Activated naive CD4-positive, alpha-beta T cell treated with anti-CD3 and anti-CD28 coated beads, Interleukin-2, amount 50 U/mL, for 72 hours (primary cell): ENCODE measurements around the gene CCDC15. TPM values are rescaled to one million over a fixed set of nuclear protein-coding genes. Genes with fewer than 3 reads are reported as not detected.
"Not testable (repeated sequence)": the region's sequence is repeated elsewhere in the genome, so short reads cannot be mapped to it uniquely, and the experiment has no call there.

ENCODE experiments used
- ATAC-seq, 2 donors: fragments of 150-1000 bp; cut with Tn5 transposase; 2 replicates each; pipeline ENCODE4 v1.10.0; 2021; ENCODE audit warnings: mild to moderate bottlenecking in 2 of 2, moderate library complexity in 2 of 2
- DNase-seq, 2 donors: peaks; one replicate each; pipeline ENCODE4 v3.0.0; 2021 to 2022; ENCODE audit warnings: low spot score in 2 of 2
- H3K27ac Mint-ChIP-seq, 2 donors: one replicate each; pipeline ENCODE4 v1.8.0; 2022; ENCODE audit warnings: mild to moderate bottlenecking in 2 of 2, mixed read lengths in 2 of 2
- H3K36me3 Mint-ChIP-seq, 2 donors: one replicate each; pipeline ENCODE4 v1.8.0; 2022; ENCODE audit warnings: mixed read lengths in 2 of 2
- H3K9me3 Mint-ChIP-seq, 2 donors: one replicate each; pipeline ENCODE4 v1.8.0; 2022; ENCODE audit warnings: mixed read lengths in 2 of 2
- total RNA-seq, 2 donors: library from RNA; stranded (reverse); gene quantifications; one replicate each; pipeline ENCODE4 v1.2.3, GENCODE V29; 2022

Gene CCDC15
- total RNA-seq, 2 donors from 2014 or later, result 5.3 to 15.5 TPM

DNA sequence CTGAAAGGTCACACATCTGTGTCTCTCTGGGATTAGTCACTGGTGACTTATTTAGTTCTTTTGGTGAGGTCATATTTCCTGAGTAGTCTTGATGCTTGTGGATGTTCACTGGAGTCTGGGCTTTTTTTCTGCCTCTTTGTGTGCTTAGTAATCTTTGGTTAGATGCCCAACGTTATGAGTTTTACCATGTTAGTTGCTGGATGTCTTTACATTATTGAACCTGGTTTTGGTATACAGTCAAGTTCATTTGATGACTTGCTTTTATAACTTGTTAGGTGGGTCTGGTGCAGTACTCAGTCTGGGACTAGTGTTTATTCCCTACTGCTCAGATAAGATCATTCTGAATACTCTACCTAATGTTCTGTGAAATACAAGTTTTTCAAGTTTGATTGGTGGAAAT lies 82.9 kb downstream of the CCDC15 start:
- H3K36me3 Mint-ChIP-seq, result peaks cover 20 to 38% of the 10 kb centered on the region in 2 donors
- ATAC-seq (peak; percentile 82 to 98), DNase-seq (no peak)
- H3K9me3 Mint-ChIP-seq, result peaks cover 19 to 21% of the 10 kb centered on the region in 2 donors
- no peak overlapping the region for H3K27ac Mint-ChIP-seq

DNA sequence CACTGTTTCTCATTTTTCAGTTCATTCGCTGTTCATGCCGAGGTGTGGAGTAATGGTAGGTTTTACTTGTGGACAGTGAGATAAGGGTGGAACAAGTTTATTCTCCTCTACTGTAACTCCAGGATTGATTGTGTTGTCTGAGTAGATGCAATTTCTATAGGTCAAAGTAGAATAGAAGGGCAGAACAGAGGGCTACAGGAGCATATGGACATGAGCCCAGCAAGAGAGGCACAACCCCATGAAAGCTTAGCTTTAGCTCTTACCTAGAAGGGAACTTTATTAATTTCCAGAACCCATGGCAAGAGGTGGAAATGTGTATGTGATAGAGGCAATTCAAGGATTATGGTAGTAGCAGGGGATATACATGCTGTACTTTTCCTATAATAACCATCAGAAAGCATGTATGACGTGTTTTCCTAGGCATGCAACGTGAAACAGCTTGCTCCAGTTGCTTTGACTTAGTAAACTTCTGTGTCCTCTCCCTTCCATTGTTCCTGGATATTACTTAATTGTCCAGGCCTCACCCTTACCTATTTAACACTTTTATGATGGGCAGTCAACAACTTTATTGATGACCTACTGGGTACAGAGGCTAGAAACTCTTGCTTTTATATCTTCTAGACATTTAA lies 95.3 kb downstream of the CCDC15 start:
- ATAC-seq, result no peak
- no peak overlapping the region for H3K27ac Mint-ChIP-seq
- no peaks in the 10 kb centered on the region for H3K9me3 Mint-ChIP-seq
- no peak for DNase-seq
- peaks cover 0 to 4% of the 10 kb centered on the region in 2 donors for H3K36me3 Mint-ChIP-seq

DNA sequence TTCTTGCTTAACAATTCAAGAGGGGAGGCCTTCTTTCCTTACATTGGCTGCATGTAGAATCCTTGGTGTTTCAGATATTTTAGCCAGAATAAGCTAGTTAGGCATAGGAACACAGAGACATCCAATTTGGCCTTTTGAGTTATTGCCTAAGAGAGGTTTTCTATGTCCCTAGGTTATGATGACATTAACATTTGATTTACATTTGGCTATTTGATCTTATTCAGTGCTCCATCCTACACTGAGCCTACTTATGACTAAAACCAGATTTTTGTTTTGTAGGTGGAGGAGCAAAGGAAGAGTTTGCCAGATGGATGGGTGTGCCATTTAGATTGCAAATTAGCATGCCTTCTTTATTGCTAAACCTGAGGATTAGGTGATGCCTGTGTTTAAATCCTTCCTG lies 98.0 kb downstream of the CCDC15 start:
- Mint-ChIP-seq H3K27ac (no peak overlapping the region), H3K9me3 (no peaks in the 10 kb centered on the region), H3K36me3 (no peaks in the 10 kb centered on the region)
- DNase-seq (no peak), ATAC-seq (no peak)

DNA sequence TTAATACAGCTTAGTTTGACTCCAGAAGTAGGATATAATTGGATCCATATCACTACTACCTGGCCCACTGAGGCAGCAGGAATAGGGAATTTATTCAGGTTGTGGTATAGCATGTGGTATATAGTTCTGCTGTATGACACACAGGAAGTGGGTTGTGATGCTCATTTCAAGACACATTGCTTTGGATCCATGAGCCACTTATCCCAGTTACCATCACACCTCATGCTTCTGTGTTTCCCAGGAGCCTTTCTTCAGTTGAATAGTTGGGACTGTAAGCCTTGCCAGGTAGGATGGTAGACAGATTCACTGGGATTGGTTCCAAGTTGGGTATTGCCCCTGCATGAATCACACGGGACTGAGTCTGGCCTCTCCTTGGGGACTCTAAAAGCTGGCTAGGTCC lies 99.2 kb downstream of the CCDC15 start:
- no peaks in the 10 kb centered on the region for H3K9me3 Mint-ChIP-seq
- no peak for DNase-seq
- no peaks in the 10 kb centered on the region for H3K36me3 Mint-ChIP-seq
- peak; percentile 41 to 96 for ATAC-seq
- no peak overlapping the region for H3K27ac Mint-ChIP-seq

DNA sequence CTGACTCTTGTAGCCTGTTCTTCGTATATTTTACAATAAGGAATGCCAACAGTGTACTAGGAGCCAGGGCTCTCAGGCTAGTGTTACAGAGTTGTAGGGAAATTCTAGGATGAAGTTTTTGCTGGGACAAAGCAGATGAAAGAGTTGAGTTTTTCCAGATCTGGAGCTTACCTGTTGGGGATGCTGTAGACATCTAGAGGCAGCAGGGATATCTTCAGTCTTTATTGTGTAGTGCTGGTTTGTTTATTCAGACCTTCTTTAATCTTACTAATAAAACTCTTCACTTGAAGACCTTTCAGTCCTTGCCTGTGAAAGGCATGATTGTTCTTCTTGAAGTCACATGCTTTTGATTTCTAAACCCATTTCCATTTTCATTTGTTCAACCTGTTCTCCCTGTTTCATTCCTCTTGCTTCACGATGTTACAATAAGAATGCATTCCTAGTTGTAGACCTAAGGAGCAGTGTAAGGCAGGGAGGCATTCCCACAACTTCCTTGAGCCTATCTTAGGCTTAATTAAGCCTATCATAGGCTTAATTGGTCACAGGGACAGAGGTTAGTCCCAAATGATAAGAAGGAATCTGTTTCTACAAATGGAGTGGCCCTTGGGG lies 101.2 kb downstream of the CCDC15 start:
- H3K9me3 Mint-ChIP-seq, result no peaks in the 10 kb centered on the region
- ATAC-seq (no peak), DNase-seq (no peak)
- H3K36me3 Mint-ChIP-seq, result no peaks in the 10 kb centered on the region
- H3K27ac Mint-ChIP-seq, result no peak overlapping the region

DNA sequence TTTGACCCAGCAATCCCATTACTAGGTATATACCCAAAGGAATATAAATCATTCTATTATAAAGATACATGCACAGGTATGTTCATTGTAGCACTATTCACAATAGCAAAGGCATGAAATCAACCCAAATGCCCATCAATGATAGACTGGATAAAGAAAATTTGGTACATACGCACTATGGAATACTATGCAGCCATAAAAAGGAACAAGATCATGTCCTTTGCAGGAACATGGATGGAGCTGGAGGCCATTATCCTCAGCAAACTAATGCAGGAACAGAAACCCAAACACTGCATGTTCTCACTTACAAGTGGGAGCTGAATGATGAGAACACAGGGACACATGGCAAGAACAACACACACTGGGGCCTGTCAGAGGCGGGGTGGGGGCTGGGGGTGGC lies 102.1 kb downstream of the CCDC15 start:
- DNase-seq, H3K9me3 Mint-ChIP-seq, H3K27ac Mint-ChIP-seq, ATAC-seq, H3K36me3 Mint-ChIP-seq: not testable (repeated sequence)

DNA sequence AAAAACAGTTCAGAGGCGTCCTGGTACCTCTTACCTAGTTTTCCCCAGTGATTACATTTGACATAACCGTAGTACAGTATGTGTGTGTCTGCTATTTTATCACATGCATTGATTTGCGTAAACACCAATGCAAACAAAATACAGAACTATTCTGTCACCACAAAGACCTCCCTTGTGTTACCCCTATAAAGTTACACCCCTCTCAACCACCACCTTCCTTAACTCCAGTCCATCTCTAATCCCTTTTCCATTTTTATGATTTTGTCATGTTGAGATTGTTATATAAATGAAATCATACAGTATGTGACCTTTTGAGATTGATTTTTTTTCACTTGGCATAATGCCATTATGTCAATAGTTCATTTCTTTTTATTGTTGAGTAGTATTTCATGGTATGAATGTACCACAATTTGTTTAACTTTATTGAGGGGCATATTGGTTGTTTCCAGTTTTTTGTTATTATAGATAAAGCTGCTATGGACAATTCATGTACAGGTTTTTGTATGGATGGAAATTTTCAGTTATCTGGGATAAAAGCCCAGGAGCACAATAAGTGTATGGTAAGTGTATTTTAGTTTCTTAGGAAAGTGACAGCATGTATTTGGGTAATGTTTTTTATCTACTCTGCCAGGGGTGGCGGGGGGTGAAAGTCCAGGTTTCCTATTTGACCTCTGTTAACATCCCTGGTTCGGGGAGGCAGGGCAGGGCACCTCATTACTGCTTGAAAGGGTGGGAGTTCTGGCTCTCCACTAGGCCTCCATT lies 103.1 kb downstream of the CCDC15 start:
- no peak overlapping the region for H3K27ac Mint-ChIP-seq
- ATAC-seq, result no peak

DNA sequence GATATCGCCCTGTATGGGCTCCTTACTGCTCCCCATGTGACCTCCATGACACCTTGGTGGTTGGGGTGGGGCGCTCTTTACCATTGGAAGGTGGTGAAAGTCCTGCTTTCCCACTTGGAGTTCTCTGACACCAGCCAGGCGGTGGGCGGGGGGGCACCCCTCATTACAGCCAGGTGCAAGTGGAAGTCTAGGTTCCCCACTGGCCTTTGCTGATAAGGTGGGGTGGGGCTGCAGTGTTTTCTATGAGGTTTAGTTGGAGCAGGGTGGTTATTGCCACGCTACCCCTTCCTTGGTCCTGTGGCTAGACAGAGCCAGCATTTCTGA lies 103.7 kb downstream of the CCDC15 start:
- DNase-seq (no peak), ATAC-seq (no peak)
- H3K36me3 Mint-ChIP-seq, result no peaks in the 10 kb centered on the region
- no peak overlapping the region for H3K27ac Mint-ChIP-seq
- H3K9me3 Mint-ChIP-seq, result no peaks in the 10 kb centered on the region

More for the DNA sequence above, 103.1 kb downstream of the CCDC15 start:
- no peaks in the 10 kb centered on the region for H3K9me3 Mint-ChIP-seq
- DNase-seq, result no peak
- no peaks in the 10 kb centered on the region for H3K36me3 Mint-ChIP-seq

DNA sequence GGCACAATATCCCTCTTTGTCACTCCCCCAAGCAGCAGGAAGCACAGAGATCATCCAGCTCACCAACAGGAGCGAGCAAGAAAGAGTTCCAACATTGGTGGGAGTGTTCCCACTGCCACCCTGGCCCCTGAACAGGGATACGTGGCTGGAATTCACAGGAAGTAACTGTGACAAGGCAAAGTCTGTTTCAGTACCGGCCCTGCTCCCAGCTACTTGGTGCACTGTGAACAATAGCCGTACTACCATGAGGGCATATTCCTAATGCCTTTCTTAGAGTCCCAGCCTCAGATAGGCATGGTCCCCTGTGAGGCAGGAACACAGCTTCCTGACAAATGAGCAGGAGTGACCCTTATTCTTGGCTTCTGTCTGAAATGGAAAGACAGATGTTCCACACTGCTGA lies 107.3 kb downstream of the CCDC15 start:
- DNase-seq, result peak in 1 of 2 donors; percentile 48
- no peak for ATAC-seq
- Mint-ChIP-seq H3K27ac (no peak overlapping the region), H3K9me3 (no peaks in the 10 kb centered on the region), H3K36me3 (no peaks in the 10 kb centered on the region)

DNA sequence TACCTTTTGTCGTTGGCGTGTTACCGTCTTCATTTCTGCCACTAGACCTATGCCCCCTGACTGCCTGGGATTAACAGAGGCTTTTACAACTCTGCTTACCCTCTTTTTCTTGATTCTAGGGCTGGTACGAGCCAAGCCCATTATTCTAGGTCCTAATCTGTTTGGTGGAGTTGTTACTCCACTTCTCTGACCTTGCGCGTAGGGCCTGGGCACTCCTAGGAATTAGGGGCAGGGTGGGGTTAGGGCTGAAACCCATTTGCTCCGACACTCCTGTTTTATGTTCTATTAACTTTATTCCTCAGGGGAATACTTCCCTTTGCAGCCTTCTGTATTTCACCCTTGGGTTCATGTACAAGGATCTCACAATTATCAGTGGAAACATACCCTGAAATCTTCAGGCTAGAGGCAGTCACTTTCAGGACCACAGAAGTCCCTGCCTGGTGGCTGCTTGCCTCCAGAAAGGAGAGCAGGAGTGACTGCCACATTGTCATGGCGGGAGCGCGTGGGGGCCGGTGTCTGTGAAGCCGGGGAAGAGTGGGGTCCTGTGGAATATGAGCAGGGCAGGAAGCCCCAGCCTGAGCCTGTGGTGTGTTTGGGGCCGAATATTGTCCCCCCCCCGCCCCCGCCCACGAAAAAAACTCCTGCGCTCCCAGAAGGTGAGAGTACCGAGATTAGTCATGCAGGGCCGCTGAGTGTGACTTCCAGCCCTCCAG lies 108.4 kb downstream of the CCDC15 start:
- ATAC-seq, result peak in 1 of 2 donors; percentile 32
- DNase-seq, result no peak
- Mint-ChIP-seq H3K9me3 (no peaks in the 10 kb centered on the region), H3K36me3 (no peaks in the 10 kb centered on the region), H3K27ac (peak overlapping the region in 1 of 2 donors; percentile 67)

DNA sequence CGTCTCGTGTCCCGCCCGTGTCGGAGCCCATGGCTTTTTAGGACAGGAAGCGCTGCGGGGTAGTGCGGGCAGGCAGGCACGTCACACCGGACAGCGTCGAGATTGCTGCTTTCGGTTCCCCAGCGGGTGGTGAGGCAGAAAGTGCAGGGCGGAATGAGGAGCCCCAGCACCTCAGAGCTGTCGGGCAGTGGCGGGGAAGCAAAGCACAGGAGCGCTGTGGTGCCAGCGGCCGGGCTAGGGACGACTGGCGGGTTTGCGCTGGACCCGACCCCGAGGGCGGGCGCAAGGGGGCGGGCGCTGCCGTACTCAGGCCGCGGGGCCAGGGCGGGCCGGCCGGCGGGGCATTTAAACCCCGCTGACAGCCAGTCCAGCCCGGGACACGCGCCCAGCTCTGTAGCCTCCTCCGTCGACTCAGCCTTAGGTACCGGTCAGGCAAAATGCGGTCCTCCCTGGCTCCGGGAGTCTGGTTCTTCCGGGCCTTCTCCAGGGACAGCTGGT lies 109.0 kb downstream of the CCDC15 start, which contains the start of gene SLC37A2:
TSS of gene SLC37A2 (plus strand) at position 375 of the 498 bp plus-strand sequence. CDS start at position 438, 63 bp downstream.
- H3K36me3 Mint-ChIP-seq, result no peaks in the 10 kb centered on the region
- peak within 1 kb of the TSS in 1 of 2 donors; percentile 67 for H3K27ac Mint-ChIP-seq
- peak; percentile 80 to 96 for ATAC-seq

DNA sequence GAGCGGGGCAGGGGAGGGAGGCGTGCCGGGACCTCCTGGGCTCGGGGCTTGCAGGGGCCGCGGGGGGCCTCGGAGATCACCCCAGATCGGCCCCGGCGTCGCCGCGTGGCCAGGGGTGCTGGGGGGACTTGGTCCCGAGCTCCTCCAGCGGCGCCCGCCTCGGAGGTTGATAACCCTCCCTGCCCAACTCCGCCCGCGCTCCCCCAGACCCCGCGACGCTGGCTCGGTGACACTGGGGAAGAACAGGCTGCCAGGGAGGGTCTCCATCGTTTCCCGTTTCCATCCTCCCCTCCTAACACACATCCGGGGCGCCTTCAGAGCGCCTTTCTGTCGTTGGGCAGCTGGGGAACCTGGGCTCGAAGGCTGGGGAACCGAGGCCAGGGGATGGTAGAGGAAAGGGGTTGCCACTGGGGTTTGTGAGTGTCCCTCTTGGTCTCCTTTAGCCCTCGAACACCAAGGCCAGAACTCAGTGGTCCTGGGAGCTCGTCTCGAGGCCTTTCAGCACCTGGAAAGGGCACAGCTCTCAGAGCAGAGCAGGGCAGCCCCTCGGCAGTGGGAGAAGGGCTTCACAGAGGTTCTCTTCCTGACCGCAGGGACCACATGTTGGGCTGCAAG lies 109.5 kb downstream of the CCDC15 start:
- no peak overlapping the region for H3K27ac Mint-ChIP-seq
- ATAC-seq (peak in 1 of 2 donors; percentile 23), DNase-seq (peak in 1 of 2 donors; percentile 52)
- no peaks in the 10 kb centered on the region for H3K9me3 Mint-ChIP-seq
- H3K36me3 Mint-ChIP-seq, result no peaks in the 10 kb centered on the region

More for the DNA sequence above, 109.0 kb downstream of the CCDC15 start, which contains the start of gene SLC37A2:
- H3K9me3 Mint-ChIP-seq, result no peaks in the 10 kb centered on the region
- DNase-seq, result peak in 1 of 2 donors; percentile 85

DNA sequence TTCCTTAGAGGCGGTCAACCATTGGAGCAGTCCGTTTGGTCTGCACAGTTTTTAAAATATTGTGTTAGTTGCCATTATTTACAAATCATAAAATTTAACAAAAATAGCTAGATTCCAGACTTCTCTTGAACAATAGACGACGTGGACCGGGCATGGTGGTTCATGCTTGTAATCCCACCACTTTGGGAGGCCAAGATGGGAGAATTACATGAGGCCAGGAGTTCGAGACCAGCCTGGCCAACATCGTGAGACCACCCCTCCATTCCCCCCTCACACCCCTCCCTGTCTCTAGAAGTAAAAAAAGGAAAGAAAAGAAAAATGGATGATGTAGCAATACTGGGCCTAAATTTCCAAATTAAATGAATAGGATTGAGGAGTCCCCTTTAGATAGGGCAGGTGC lies 110.1 kb downstream of the CCDC15 start:
- H3K36me3 Mint-ChIP-seq, result no peaks in the 10 kb centered on the region
- no peaks in the 10 kb centered on the region for H3K9me3 Mint-ChIP-seq
- no peak for DNase-seq
- no peak for ATAC-seq
- H3K27ac Mint-ChIP-seq, result no peak overlapping the region

DNA sequence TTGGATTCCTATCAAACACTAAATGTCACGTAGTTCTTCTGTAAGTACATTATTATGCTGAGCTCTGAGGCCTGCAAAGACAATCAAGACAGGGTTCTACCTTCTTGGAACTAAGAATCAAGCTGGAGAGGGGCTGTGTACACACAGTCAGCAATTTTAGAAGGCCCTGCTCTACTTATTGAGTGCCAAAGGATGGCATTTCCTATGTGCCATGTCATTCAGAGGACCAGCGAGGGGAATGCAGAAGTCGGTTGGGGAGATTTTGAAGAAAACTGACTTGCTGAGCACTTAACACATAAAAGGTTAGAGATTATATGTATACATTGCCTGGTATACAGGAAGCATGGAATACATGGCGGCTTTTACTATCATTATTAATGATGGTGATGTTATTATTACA lies 114.4 kb downstream of the CCDC15 start:
- Mint-ChIP-seq H3K27ac (no peak overlapping the region), H3K9me3 (no peaks in the 10 kb centered on the region), H3K36me3 (no peaks in the 10 kb centered on the region)
- ATAC-seq, result no peak
- DNase-seq, result no peak

DNA sequence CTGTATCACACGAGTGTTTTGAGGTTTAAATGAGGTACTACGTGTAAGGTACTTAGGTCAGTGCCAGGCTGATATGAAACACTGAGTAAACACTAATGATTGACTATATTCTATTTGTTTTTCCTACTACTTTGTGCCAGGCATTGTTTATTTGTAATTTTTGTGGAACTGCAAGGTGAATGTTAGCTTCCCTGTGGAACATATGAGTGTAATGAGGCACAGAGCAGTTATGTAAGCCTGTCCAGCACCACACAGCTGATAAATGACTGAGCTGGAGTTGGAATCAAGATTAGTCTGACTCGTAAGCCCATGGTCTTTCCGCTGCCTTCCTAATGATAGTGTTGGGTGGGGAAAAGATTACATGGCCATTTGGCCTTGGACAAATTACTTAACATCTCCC lies 115.0 kb downstream of the CCDC15 start:
- ATAC-seq (no peak), DNase-seq (no peak)
- H3K27ac Mint-ChIP-seq, result no peak overlapping the region
- no peaks in the 10 kb centered on the region for H3K36me3 Mint-ChIP-seq
- no peaks in the 10 kb centered on the region for H3K9me3 Mint-ChIP-seq

DNA sequence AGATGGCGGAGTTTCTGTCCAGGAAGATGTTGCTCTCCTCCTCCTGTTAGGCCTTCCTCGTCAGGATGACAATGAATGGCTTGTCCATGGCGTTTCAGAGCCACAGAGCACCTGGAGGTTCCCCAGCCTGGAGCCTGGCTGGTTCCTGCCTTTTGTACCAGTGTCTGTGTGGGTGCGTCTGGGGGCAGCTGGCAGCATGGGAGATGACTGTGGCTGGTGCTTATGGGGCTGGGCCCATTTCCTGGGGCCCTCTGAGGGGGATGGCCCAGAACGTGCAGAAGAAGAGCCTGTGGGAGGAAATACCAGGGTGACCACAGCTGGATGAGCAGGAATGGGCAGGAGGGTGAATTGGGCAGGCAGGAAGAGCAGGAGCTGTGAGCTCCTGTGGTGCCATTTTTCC lies 115.8 kb downstream of the CCDC15 start:
- H3K27ac Mint-ChIP-seq, result no peak overlapping the region
- no peaks in the 10 kb centered on the region for H3K36me3 Mint-ChIP-seq
- peak in 1 of 2 donors; percentile 44 for DNase-seq
- ATAC-seq, result no peak
- no peaks in the 10 kb centered on the region for H3K9me3 Mint-ChIP-seq
